Heart left ventricle (tissue), 16 donors: ENCODE data around the gene SWAP70. TPM values are rescaled to one million over a fixed set of nuclear protein-coding genes. Genes with fewer than 3 reads are reported as not detected.

ENCODE experiments used
- ATAC-seq, 4 donors: fragments of 200-7000 bp; cut with Tn5 transposase; one replicate each; pipeline ENCODE4 v1.9.1; 2020 to 2022; ENCODE audit warnings: moderate library complexity in 4 of 4, mild to moderate bottlenecking in 3 of 4, moderate number of reproducible peaks in 1 of 4
- DNase-seq, 5 donors: peaks; one replicate each; pipeline ENCODE4 v3.0.0-alpha.2; 2020
- H3K27ac ChIP-seq, 12 donors: fragments of 200-600 bp; sonication (generic) in 4 of 12; one replicate each; pipeline versions ENCODE4 v1.5.0 to v1.8.0; 2016 to 2022; ENCODE audit warnings: mild to moderate bottlenecking in 2 of 12
- H3K27me3 ChIP-seq, 9 donors: fragments of 200-600 bp; sonication (generic) in 2 of 9; one replicate each; pipeline versions ENCODE4 v1.5.1 to v1.8.0; 2016 to 2022; ENCODE audit warnings: mild to moderate bottlenecking in 3 of 9
- H3K36me3 ChIP-seq, 9 donors: fragments of 200-600 bp; sonication (generic) in 2 of 9; one replicate each; pipeline versions ENCODE4 v1.5.0 to v1.8.0; 2018 to 2022; ENCODE audit warnings: mild to moderate bottlenecking in 2 of 9
- H3K4me1 ChIP-seq, 12 donors: fragments of 200-600 bp; sonication (generic) in 4 of 12; one replicate each; pipeline versions ENCODE4 v1.5.0 to v1.8.0; 2016 to 2022; ENCODE audit warnings: mild to moderate bottlenecking in 3 of 12
- H3K4me3 ChIP-seq, 12 donors: fragments of 200-600 bp; sonication (generic) in 4 of 12; one replicate each; pipeline versions ENCODE4 v1.5.0 to v1.8.0; 2017 to 2022; ENCODE audit warnings: mild to moderate bottlenecking in 9 of 12, moderate library complexity in 4 of 12
- H3K9me3 ChIP-seq, 12 donors: fragments of 200-600 bp; sonication (generic) in 4 of 12; one replicate each; pipeline versions ENCODE4 v1.5.0 to v1.8.0; 2016 to 2022; ENCODE audit warnings: mild to moderate bottlenecking in 1 of 12
- CTCF ChIP-seq, 12 donors: fragments of 200-600 bp; sonication (generic) in 4 of 12; IDR thresholded peaks; one replicate each; pipeline versions ENCODE4 v1.5.0 to v1.8.0; 2018 to 2022; ENCODE audit warnings: antibody characterized with exemption in 12 of 12, mild to moderate bottlenecking in 5 of 12
- POLR2A ChIP-seq, 2 donors: fragments of 450-650 bp; IDR thresholded peaks; one replicate each; pipeline ENCODE4 v1.6.1; 2017; ENCODE audit warnings: antibody characterized with exemption in 2 of 2, mild to moderate bottlenecking in 2 of 2, moderate library complexity in 2 of 2
- WGBS, 4 donors: extraction: QIAGEN DNeasy Blood & Tissue Kit in 2 of 4; methylation state at CpG; one replicate each; pipeline versions ENCODE4 v1.1.5 to v1.1.7; 2013 to 2018; 5-methylcytosine and 5-hydroxymethylcytosine counted together
- intact Hi-C, 10 donors: fragments of 100-400 bp; cut with DNase I; formaldehyde crosslinking; loops; one replicate each; pipeline versions ENCODE4 v1.11.1 to v1.14.2; 2022
- polyA plus RNA-seq, 2 donors: library from polyadenylated mRNA; stranded (reverse); fragments of 200-250 nt; gene quantifications; one replicate each; pipeline ENCODE4 v1.2.3, GENCODE V29; 2013
- total RNA-seq, 9 donors: library from RNA; depleted of rRNA in 2 of 9; stranded (reverse); fragments of >200 nt in 2 of 9; fragmentation: NEBNext Ultra II Directional in 3 of 9; extraction: Animal tissue kit (Norgen Biotek cat#: 25700) in 3 of 9; gene quantifications; one replicate each; pipeline versions ENCODE4 v1.1.0 to v1.2.4, GENCODE V29; 2016 to 2023
- donor health status: ischemic (EF 13 %, LVEDD 7.1; RV severe dilation, severe dysfunction).
- donor health status: healthy with polysubstance abuse.
- donor health status: DM: no; HTN: yes; CAD: no.
- donor health status: DM: no; HTN: no; CAD: no.
- donor health status: ischemic (EF 25% LVEDD 6.9; RV normal size, moderate dysfunction).
- donor health status: ischemic (EF 25% LVEDD 5.7; RV mildly dilated, moderate dysfunction).
- donor health status: healthy.
- donor health status: DM: yes; HTN: yes; CAD: no.
- donor health status: ischemic (EF 35%, LVEDD 5.7; RV mildly dilated, moderate dysfunction).
- donor health status: nonischemic (EF 11% LVEDD 7.7; RV severe dilation, severe dysfunction).
- donor health status: DM: yes; HTN: yes; CAD: no.
- donor health status: PGD.
- donor health status: ischemic (EF 29% LVEDD 5.4; RV normal size, mild dysfunction).
- donor health status: nonischemic (EF 23%, LVEDD 6.1; RV moderate dilation, normal function).

Gene SWAP70
- total and polyA plus RNA-seq, 11 donors = 6.0 to 38.5 (median 21.8) TPM

GRCh38 chr11:9773524-9773923, 109.6 kb downstream of the SWAP70 start:
- Histone ChIP-seq H3K9me3 (no peaks in the 10 kb centered on the region), H3K4me1 (peaks cover 0 to 35% (median 12%) of the 10 kb centered on the region in 12 donors), H3K27me3 (no peaks in the 10 kb centered on the region), H3K36me3 (peaks cover 0 to 11% (median 0%) of the 10 kb centered on the region in 9 donors), H3K4me3 (no peak overlapping the region), H3K27ac (peak overlapping the region in 1 of 12 donors; percentile 42)
- DNase-seq (no peak), ATAC-seq (no peak)
- 97 to 100% (median 100%) methylated on average over 2 of the region's 2 CpGs for WGBS, 4 donors
- TF ChIP-seq POLR2A (IDR thresholded peaks at IDR 0.05) = no peak
- no peak for TF ChIP-seq CTCF (IDR thresholded peaks at IDR 0.05)
- intact Hi-C loops = no loop called here

DNA sequence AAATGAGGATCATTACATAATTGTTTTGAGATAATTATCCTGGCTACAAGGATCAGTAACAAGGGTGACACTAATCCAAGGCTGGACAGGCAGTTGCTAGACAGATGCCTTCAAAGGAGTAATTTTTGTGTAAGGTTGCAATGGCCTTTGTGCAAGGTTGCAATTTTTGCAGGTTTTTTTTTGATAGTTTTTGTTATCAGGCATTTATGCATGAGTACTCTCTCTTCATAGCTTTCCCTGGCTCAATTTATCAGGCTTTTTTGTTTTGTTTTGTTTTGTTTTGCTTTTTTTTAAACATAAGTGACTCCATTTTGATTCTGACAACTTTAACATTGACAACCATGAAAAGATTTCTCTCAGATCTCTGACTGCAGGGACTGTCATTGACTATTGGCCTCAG, 110.2 kb downstream of the SWAP70 start:
- DNase-seq (no peak), ATAC-seq (no peak)
- Histone ChIP-seq H3K27me3 (no peaks in the 10 kb centered on the region), H3K27ac (peak overlapping the region in 1 of 12 donors; percentile 42), H3K4me3 (no peak overlapping the region), H3K36me3 (peaks cover 0 to 13% (median 4%) of the 10 kb centered on the region in 9 donors), H3K9me3 (no peaks in the 10 kb centered on the region), H3K4me1 (peaks cover 0 to 35% (median 12%) of the 10 kb centered on the region in 12 donors)
- TF ChIP-seq POLR2A (IDR thresholded peaks at IDR 0.05) = no peak
- intact Hi-C loops = no loop called here

- peaks cover 0 to 20% (median 10%) of the 10 kb centered on the region in 9 donors for H3K36me3 ChIP-seq
- 51 to 57% (median 53%) methylated on average over 6 of the region's 6 CpGs for WGBS, 4 donors
- ATAC-seq = peak in 3 of 4 donors; percentile 56 to 66 (median 66)
- no peak overlapping the region for H3K4me3 ChIP-seq
- H3K4me1 ChIP-seq = peaks cover 0 to 35% (median 12%) of the 10 kb centered on the region in 12 donors
- H3K27me3 ChIP-seq = no peaks in the 10 kb centered on the region
- TF ChIP-seq CTCF (IDR thresholded peaks at IDR 0.05) (no peak), POLR2A (IDR thresholded peaks at IDR 0.05) (no peak)
- intact Hi-C loops = no loop called here
- no peaks in the 10 kb centered on the region for H3K9me3 ChIP-seq
- no peak for DNase-seq
- peak overlapping the region in 7 of 12 donors; percentile 1 to 64 (median 33) for H3K27ac ChIP-seq
Measured at GRCh38 chr11:9774591-9775397, 110.9 kb downstream of the SWAP70 start.

DNA sequence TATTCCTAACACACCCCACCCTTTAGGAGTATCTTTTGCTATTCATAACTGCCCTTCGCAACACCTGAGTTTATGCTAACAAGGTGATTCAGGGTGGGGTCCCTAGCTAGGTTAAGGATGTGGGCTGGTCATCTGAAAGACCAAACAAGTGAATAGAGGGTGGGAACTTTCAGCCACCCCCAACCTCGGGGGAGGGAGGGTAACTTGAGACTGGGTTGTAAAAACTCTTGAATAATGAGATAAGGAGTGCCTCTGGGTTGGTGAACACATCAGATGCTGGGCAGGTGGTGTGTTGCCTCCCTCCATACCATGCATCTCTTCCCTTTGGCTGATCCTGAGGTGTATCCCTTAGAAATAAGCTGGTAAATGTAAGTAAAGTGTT, 111.5 kb downstream of the SWAP70 start:
- ATAC-seq = peak in 1 of 4 donors; percentile 15
- Histone ChIP-seq H3K27me3 (no peaks in the 10 kb centered on the region), H3K27ac (peak overlapping the region in 6 of 12 donors; percentile 3 to 64 (median 36)), H3K4me1 (peaks cover 0 to 33% (median 12%) of the 10 kb centered on the region in 12 donors), H3K4me3 (no peak overlapping the region), H3K36me3 (peaks cover 0 to 26% (median 16%) of the 10 kb centered on the region in 9 donors), H3K9me3 (no peaks in the 10 kb centered on the region)
- intact Hi-C loops = no loop called here
- TF ChIP-seq POLR2A (IDR thresholded peaks at IDR 0.05) (no peak), CTCF (IDR thresholded peaks at IDR 0.05) (no peak)
- 21 to 53% (median 40%) methylated on average over 2 of the region's 2 CpGs for WGBS, 4 donors
- DNase-seq = no peak
